NCI-H1436 treated with DMSO at 0.1 percent for 48 hours (cell line): ENCODE data around the gene STAMBPL1.
A peak's percentile ranks its signal among the peaks of the same experiment; 100 is the strongest.
"Not testable (repeated sequence)": the region's sequence is repeated elsewhere in the genome, so short reads cannot be mapped to it uniquely, and the experiment has no call there.

Source experiments
- DNase-seq: peaks from one replicate; lab custom pipeline; 2025; lab: John Stamatoyannopoulos, UW

STAMBPL1 gene

DNA sequence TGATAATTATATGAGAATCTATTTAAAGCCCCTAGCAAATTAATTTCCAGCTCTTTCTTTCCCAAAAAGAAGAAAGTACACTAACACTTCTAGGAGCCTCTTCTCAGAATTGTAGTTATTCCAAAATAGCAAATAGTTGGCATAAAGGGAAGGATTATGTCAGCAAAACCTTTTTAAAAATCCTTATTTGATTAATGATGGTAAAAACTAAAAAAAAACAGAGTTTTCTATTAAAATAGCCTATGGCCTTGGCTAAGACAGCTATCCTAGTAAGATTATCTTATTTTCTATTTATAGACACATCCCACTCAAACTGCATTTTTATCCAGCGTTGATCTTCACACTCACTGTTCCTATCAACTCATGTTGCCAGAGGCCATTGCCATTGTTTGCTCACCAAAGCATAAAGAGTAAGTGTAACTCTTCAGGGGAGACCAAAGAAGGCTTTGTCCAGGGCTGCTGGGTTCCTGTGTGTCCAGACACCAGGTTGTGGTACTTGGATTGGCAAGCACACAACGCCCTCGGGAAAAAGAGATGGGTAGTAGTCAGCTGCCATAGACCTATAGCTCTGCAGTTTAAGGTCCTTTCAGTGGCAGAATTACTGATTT is 41.0 kb downstream of the STAMBPL1 start:
- no peak for DNase-seq

DNA sequence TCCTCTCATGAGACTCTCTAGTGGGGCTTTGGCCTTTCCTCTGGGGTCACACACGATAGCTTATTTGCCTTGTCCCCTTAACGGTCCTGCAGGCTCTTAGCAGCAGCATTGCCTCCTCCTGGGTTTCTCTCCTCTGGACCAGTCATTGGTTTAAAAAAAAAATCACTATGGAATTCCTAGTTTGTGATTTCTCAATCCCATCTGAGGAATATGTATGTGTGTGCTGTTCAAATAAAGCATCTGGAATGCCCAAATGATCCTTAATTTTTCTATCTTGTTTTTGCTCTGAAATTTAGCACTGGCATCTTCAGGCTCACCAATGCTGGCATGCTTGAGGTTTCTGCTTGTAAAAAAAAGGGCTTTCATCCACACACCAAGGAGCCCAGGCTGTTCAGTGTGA is 42.0 kb downstream of the STAMBPL1 start:
- DNase-seq, result no peak

DNA sequence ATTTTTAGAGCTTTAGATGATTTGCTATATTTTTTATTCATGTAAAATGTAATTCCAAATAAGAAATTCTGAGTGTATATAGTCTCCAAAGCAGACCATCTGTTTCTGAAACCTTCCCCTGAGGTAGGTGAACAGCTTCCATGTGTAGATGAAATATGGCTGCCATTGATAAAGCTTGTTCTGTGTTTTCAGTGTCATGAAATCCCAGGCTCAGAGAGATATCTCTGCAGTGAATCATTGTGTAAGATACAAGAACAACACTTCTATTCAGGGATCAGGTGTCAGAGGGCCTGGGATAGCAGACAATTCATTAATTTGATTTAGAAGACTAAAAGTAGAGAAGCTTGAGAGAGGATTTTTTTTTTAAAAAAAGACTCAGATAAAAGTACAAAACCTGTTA is 43.5 kb downstream of the STAMBPL1 start:
- DNase-seq, result no peak

DNA sequence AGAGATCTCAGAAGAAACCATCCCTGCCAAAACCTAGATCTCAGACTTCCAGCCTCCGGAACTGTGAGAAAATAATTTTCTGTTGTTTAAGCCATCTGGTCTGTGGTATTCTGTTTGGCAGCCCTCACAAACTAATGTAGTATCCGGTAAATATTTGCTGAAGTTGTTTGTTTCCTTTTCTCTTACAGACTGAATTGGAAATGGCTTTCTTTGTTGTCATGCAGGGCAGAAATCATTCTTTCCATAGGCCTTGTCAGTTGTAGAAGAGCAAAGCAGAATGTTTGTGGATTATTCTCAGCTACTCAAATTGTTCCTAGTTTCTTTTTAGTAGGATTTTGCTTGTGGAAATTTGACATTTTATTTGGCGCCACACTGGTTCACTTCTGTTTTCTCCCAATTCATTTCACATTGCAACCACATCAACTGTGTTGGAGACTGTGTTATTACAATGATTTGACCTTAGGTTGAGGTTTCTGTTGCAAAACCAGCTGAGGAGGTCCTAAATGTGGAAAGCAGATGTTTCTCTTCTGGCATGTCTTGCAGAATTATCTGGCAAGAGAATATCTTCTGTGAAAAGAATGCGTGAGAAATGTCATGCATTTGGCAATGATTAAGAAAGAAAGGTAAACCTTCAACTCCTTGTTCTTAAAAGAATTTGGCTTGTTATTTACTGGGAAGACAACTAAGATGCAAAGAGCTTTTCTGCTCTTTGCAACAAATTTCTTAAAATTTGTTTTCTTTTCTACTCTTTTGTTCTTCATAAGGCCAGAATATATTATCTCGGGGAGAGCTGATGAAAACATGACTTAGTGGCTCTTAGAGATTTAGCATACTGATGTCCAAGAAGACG is 46.7 kb downstream of the STAMBPL1 start:
- DNase-seq, result no peak

DNA sequence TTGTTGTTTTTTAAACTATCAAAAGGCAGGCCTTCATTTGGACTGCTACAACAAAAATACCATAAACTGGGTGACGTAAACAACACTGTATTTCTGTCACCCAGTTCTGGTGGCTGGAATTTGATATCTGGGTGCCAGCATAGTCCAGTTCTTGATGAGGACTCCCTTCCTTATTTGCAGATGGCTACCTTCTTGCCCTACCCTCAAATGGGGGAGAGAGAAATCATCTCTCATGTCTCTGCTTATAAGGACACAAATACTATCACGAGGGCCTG is 47.3 kb downstream of the STAMBPL1 start:
- DNase-seq, result no peak

DNA sequence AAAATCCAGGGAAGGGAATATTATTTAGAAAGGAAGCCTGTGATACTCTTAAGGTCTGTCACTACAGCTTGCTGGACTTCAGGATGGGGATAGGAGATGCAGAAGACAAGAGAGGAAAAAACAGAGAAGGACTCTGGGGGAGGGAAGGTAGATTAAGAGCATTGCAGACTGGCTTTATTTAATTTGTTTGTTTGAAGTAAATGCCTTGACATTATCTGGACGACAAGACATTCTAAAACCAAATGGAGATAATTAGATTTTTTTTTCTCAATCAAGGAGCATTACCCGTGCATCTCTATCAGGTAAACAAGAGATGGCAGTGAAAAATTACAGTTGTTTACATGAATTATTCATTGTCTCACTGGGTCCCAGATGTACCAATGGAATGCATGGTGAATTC is 48.2 kb downstream of the STAMBPL1 start:
- DNase-seq, result no peak

DNA sequence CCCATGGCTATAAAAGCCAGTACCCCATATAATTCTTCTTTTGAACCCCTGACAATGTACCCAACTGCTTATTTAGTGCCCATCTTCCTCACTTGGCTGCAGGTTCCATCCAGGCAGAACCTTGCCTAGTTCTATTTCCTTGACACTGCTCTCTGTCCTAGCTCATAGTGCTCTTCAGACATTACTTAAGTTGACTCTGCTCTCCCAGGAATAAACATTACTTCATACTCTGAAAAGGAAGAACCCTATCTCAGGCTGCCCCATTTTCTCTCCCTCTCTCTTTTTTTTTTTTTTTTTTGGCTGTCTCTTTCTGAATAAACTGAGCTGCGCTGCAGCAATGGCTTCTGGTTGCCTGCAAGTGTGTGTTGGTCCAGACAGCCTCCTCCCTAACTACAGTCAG is 51.5 kb downstream of the STAMBPL1 start:
- no peak for DNase-seq

DNA sequence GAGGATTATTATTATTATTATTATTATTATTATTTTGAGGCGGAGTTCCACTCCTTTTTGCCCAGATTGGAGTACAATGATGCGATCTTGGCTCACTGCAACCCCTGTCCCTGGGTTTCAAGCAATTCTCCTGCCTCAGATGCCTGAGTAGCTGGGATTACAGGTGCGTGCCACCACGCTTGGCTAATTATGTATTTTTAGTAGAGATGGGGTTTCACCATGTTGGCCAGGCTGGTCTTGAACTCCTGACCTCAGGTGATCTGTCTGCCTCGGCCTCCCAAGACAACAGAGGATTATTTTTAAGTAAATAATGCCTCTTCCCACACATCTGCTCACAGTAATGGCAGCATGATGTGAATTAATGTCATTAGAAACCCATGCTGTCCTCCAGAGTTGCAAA is 52.0 kb downstream of the STAMBPL1 start:
- not testable (repeated sequence) for DNase-seq

DNA sequence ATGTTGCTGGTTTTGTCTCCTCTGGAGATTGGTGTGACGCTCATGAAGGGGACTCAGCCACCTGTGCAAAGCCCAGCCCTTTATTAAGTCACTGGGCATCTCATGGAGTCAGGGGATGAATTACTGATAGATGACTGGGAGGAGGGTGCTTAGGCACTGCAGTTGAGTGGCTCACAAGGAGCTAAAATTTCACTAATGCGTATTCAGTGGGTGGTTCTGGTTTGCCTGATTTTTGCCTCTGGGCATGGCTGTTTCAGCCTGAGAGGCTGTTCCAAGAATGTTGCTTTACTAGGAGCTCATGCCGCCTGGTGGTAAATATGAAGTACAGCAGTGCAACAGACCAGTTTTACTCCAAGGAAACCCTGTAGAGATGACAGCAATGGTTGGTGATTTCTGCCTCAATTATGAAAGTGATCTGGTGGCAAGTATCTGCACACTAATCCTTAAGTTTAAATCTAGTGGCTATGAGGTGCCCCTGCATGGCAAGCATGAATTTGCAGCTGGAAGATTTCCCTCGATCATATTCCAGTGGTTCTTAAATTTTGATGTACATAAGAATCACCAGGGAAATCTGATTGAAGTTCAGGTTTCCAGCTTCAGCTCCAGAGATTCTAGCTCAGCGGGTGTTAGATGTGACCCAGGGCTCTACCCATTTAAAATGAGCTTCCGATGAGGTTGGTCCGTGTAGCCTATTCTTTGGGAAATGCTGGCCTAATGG is 52.7 kb downstream of the STAMBPL1 start:
- peak; percentile 58 for DNase-seq

DNA sequence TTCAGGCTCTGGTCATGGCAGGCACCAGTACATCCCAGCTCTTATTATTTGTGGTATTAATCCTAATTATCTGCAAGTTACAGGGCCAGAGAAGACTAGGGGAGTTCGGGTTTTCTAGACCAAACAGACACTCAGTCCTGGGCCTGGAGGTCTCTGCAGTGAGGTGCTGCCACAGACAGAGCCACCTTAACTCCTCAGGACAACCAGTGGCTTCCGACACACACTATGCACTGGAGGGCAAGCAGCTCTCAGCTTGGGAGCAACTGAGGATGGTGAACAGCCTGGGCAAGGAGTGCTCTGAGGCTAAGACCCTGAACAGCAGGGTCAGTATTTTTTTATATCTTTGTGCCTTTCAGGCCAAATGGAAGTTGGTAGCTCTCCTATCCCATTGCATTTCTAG is 53.5 kb downstream of the STAMBPL1 start:
- DNase-seq, result no peak

DNA sequence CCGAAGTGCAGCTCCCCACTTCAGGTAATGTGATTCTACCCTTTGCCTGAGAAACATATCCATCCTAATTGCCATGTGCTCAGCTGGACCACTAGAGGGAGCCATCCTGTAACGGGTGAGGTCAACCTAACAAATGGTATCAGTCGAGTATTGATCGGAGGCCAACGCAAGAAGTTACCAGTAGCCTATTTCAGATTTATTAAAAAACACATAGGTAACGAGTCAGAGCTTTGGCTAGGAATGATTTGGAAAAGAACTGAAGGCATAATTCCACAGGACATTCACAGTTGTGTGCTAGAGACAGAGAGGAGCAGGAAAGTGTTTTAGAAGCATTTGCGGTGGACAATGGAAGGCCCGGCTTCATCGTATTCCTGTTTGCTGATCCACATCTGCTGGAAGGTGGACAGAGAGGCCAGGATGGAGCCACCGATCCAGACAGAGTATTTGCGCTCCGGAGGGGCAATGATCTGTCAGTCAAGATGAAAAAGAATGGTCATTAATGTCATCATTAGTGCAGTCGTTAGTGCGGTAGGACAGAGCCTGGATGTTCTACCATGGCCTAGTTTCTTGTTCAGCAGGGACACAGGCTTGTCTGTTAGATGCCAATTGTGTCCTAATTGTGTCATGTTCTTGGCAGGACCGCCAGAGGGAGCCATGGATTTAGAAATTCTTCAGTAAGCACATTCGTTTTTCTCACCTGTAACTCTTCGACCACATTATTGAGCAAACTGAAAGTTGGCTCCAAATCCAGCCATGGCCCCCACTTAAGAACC is 55.0 kb downstream of the STAMBPL1 start:
- peak; percentile 44 for DNase-seq

DNA sequence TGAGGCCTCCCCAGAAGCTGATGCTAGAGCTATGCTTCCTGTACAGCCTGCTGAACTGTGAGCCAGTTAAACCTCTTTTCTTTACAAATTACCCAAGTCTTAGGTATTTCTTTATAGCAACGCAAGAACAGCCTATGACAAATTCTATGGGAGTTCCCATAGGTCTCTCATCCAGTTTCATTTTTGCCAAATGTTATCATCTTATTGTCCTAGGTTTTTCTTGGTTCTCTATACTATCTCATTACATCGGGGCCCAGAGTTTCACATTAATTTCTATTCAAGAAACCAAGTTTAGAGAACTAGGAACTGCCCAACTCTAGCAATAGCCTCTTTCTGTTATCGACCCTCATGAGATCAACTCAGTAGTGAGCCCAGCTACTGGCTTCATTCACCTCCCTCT is 56.6 kb downstream of the STAMBPL1 start:
- DNase-seq, result no peak

DNA sequence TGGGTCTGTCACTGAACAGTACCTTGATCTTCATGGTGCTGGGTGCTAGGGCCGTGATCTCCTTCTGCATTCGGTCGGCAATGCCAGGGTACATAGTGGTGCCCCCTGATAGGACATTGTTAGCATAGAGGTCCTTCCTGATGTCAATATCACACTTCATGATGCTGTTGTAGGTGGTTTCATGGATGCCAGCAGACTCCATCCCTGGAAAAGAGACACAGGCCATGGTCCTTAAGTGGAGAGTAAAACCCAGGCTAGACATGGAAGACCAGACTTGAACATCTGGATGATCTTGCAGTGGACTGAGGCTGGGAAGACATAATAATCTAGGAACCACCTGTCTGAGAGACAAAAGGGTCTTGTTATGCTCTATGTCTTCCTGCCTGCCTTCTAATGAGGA is 58.0 kb downstream of the STAMBPL1 start:
- no peak for DNase-seq

DNA sequence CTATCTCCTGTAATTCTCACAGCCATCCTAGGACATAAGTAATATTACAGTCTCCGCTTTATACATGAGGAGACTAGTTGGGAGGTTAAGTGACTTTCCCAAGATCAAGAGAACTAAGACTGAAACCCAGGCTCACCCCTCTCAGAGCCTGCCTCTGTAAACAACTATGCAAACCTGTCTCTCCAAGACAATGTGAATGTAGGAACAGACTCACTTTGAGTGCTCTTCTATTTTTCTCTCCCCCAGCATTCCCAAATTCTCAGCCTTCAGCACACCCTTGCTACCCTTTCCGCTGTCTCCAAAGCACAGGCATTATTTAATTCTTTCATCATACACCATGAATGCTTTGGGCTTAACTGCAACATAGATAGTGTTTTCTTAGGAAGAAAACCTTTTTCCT is 58.9 kb downstream of the STAMBPL1 start:
- no peak for DNase-seq

DNA sequence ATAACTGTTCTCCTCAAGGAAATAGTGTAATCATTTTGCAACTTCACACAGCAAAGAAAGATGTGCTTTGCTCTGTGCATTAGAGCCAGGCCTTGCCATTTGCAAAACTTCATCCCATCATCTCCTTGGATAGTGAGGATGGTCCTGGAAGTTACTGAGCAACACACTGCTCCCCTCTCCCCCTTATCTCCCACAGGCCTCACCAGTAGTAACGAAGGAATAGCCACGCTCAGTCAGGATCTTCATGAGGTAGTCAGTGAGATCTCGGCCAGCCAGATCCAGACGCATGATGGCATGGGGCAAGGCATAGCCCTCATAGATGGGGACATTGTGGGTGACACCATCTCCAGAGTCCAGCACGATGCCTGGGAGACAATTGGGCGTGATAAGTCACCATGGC is 61.0 kb downstream of the STAMBPL1 start:
- DNase-seq, result no peak

DNA sequence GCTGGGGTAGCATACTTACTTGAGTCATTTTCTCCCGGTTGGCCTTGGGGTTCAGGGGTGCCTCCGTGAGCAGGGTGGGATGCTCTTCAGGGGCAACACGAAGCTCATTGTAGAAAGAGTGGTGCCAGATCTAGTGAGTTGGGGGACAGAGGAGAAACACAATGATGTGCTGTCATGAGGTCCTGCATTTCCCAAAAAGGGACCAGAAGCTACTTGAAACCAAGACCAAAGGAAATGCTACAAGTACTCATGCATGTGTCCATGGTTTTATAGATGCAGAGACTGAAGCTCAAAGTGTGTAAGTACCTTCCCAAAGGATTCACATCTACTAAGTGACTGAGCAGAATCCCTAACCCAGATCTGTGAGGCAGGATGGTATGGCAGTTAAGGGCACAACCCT is 63.7 kb downstream of the STAMBPL1 start:
- DNase-seq, result no peak

DNA sequence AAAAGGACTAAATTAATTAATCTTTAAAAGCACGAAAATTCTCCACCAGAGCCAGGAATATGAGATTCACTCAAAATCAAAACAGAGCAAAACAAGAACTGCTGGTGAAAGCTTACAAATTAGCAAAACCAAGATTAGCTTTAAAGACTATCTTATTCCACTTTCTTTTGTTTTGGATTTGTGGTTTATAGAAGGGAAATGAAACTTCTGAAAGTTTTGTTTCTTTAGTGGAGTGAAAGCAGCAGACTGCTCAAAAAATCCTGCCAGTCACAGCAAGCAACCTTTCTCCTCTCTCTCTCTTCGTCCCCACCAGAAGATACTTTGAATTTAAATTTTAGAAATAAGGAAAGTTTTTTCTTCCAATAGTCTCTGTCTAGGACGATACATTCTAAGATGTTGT is 64.8 kb downstream of the STAMBPL1 start:
- no peak for DNase-seq

DNA sequence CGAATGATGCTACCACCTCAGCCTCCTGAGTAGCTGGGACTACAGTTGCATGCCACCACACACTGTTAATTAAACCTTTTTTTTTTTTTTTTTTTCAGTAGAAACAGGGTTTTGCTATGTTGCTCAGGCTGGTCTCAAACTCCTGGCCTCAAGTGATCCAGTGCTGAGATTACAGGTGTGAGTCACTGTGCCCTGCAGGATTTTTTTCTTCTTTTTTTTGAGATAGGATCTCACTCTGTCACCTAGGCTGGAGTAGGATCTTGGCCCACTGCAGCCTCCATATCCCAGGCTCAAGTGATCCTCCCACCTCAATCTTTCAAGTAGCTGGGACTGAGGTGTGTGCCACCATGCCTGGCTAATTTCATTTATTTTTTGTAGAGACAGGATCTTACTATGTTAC is 66.2 kb downstream of the STAMBPL1 start:
- DNase-seq, result no peak

DNA sequence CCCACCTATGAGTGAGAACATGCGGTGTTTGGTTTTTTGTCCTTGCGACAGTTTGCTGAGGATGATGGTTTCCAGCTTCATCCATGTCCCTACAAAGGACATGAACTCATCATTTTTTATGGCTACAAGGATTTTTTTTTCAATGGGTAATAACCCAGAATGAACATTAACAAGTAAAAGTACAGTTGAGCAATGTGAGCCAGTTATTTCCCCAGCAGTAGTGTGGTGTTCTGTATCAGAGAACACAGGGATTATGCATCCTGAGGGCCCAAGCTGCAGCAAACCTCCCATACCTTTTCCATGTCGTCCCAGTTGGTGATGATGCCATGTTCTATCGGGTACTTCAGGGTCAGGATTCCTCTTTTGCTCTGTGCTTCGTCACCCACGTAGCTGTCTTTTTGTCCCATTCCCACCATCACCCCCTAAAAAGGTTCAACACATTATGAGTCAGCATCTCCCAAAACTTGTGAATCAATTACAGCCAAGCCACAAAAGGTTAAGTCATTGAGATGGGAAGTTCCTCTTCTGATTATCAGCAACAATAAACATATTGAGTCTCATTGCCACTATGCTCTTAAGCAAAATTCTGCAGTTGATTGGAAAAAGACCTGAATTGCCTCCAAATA is 67.0 kb downstream of the STAMBPL1 start:
- no peak for DNase-seq

DNA sequence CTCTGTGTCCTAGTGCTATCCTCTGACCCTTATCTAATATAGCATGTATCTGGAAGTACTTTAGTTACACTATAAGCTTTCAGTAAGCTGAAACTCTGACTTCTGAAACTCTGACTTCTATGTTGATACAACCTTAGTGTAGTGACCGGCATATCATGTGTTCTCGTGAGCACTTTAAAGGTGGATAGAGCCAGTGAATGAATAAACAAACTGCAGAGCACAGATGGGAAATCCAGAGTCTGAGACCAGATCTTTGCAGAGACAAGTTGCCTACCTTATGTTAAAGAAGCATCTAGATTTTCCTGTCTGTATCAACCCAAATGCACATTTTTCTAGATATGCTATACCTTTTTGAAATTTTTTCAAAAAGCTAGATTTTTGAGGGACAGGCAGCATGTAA is 69.0 kb downstream of the STAMBPL1 start:
- DNase-seq, result no peak

DNA sequence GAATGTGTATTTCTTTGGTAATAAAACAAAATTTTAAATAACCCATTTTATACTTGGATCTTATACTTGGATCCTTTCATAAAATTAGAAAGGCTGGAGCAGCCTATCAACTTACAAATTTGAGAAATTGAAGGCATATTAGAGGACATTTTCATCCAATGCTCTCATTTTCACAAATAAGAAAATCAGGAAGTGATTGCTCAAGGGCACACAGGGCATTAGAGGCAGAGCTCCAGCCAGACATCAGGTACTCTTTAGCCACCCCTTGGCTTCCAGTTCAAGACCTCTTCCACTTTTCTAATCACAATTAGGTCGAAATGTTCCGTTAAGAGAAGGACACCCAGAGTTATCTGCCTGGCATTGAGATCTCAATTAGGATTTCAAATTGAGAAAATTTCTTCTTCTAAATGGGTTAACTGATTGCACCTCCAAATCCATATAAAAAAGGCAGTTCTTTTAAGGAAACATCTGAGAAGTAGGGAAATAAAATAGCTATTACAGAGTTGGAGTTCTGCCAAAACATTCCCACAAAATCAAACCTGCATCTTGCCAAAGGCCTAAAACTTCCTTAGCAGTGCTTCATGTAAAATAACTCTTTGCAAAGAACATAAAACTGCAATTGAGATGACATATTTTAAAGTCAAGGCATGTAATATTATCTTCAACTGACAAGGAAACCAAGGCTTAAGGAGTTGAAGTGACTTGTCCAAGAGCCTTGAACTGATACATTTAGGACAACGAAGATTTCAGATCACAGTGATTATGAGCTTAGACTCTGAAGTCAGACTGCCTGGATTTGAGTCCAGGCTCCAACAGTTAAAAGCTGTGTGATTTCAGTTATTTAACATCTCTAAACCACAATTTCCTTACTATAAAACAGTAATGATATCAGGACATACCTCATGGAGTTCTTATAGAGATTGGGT is 70.1 kb downstream of the STAMBPL1 start:
- DNase-seq, result no peak
